Loucy (cell line): Measurements from ENCODE around the gene NDUFS6.
A peak's percentile ranks its signal among the peaks of the same experiment; 100 is the strongest.

Experiments used
- H2AFZ ChIP-seq: fragments of 200-600 bp; sonication (generic); 2 replicates; pipeline ENCODE4 v1.6.0; 2016; ENCODE audit warnings: antibody characterized with exemption, mild to moderate bottlenecking, low read length, moderate library complexity
- H3F3A ChIP-seq: fragments of 200-600 bp; 2 replicates; pipeline ENCODE4 v1.6.0; 2016; ENCODE audit warnings: antibody characterized with exemption, low read depth, mild to moderate bottlenecking
- H3K27me3 ChIP-seq: fragments of 200-600 bp; sonication (generic); 2 replicates; pipeline ENCODE4 v1.6.1; 2014; ENCODE audit warnings: low read length, mild to moderate bottlenecking; ENCODE audit not compliant: insufficient read depth, poor library complexity, severe bottlenecking
- H3K36me3 ChIP-seq: fragments of 200-600 bp; sonication (generic); 2 replicates; pipeline ENCODE4 v1.6.1; 2016; ENCODE audit warnings: low read length; ENCODE audit not compliant: insufficient read depth
- H3K4me1 ChIP-seq: fragments of 200-600 bp; sonication (generic); 2 replicates; pipeline ENCODE4 v1.5.1; 2014; ENCODE audit warnings: low read length, mild to moderate bottlenecking; ENCODE audit not compliant: insufficient read depth, poor library complexity, severe bottlenecking
- H3K4me2 ChIP-seq: fragments of 200-600 bp; sonication (generic); 2 replicates; pipeline ENCODE4 v1.6.0; 2014; ENCODE audit warnings: antibody characterized with exemption, low read length, low read depth, mild to moderate bottlenecking; ENCODE audit not compliant: poor library complexity, severe bottlenecking
- H3K4me3 ChIP-seq: fragments of 200-600 bp; sonication (generic); 2 replicates; pipeline ENCODE4 v1.5.1; 2014; ENCODE audit warnings: low read length, mild to moderate bottlenecking, mixed read lengths; ENCODE audit not compliant: poor library complexity, severe bottlenecking
- H3K79me2 ChIP-seq: fragments of 200-600 bp; sonication (generic); 2 replicates; pipeline ENCODE4 v1.6.1; 2014; ENCODE audit warnings: low read length; ENCODE audit not compliant: insufficient read depth
- H3K9ac ChIP-seq: fragments of 200-600 bp; sonication (generic); 2 replicates; pipeline ENCODE4 v1.6.0; 2014; ENCODE audit warnings: mild to moderate bottlenecking, low read depth, low read length, moderate library complexity; ENCODE audit not compliant: poor library complexity, severe bottlenecking
- H3K9me2 ChIP-seq: fragments of 200-600 bp; sonication (generic); replicated peaks from 2 replicates; pipeline ENCODE4 v1.6.1; 2016; ENCODE audit warnings: low read depth, low read length, mixed read lengths
- H3K9me3 ChIP-seq: fragments of 200-600 bp; sonication (generic); 2 replicates; pipeline ENCODE4 v1.6.1; 2014; ENCODE audit warnings: mild to moderate bottlenecking, antibody characterized with exemption, low read length, low read depth; ENCODE audit not compliant: insufficient read depth
- H4K20me1 ChIP-seq: fragments of 200-600 bp; sonication (generic); 2 replicates; pipeline ENCODE4 v1.6.0; 2014; ENCODE audit warnings: antibody characterized with exemption, low read length, mild to moderate bottlenecking; ENCODE audit not compliant: insufficient read depth, poor library complexity, severe bottlenecking
- CTCF ChIP-seq: fragments of 200-600 bp; sonication (generic); conservative IDR thresholded peaks from 2 replicates; pipeline ENCODE4 v1.5.1; 2014; ENCODE audit warnings: mild to moderate bottlenecking, antibody characterized with exemption, low read length
- EZH2phosphoT487 ChIP-seq: fragments of 200-600 bp; IDR thresholded peaks from 2 replicates; pipeline ENCODE4 v1.6.1; 2018; ENCODE audit warnings: antibody characterized with exemption, mild to moderate bottlenecking, moderate library complexity, borderline replicate concordance

The NDUFS6 gene

DNA sequence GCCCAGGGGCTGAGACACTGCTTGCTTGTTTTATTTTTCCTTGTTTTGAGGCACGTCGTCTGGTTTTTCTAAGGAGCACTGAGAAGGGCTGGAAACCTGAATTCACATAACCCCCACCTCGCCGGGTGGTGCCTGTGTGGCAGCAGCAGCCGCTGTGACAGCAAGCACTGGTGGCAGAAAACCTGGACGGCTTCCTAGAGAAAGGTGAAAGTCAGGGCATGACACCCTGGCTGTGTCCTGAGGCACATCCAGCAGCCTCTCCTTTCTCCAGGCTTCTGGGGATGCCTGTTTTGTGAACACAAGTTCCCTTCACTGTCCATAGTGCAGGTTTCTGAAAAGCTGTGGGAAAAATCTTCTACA lies 30.8 kb upstream of the NDUFS6 start:
- no peak overlapping the region for H2AFZ ChIP-seq

DNA sequence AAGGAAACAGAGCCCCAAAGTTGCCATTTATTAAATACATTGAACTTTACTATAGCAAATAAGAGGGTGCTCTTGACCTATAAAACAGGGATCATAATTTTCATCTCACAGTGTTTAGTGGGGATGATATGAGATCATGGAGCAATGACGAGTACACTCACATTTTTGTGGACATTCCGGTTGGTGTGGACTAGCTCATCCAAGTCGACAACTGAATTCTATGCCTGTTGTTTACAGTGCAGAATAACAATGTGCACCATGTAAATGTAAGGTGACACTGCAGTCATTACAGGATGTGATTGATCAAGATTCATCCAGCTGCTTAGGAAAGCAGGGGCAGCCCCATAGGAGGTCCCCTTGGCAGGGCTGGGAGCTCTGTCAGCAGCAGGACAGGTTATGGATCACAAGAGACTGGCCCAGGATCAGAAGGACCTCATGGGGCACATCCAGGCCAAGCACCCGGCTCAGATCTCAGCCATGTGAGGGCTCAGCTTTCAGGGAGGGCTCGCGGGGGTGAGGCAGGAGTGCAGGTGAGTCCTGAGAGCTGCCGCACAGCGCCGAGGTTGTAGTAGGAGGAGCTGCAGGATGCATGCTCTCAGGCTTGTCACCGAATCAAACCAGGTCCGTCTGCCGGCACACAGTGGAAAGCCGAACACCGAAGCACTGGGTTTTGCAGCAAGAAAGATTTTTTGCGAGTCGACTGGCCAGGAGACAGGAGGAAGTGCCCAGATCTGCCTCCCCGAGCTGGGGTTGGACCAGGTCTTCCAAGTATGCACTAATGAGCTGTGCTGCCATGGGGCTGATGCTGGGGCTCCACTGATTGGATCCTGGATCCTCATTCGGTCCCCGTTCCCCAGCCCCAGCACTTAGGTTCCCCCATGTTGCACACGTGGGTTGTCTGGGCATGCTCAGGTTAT lies 29.8 kb upstream of the NDUFS6 start:
- Histone ChIP-seq H3F3A (no peaks in the 10 kb centered on the region), H3K9ac (no peak overlapping the region), H3K27me3 (no peaks in the 10 kb centered on the region), H3K4me2 (no peak overlapping the region), H3K4me3 (no peak overlapping the region), H3K4me1 (no peaks in the 10 kb centered on the region), H3K36me3 (no peaks in the 10 kb centered on the region), H2AFZ (no peak overlapping the region), H3K9me2 (no peaks in the 10 kb centered on the region), H3K9me3 (no peaks in the 10 kb centered on the region), H3K79me2 (no peaks in the 10 kb centered on the region), H4K20me1 (no peaks in the 10 kb centered on the region)
- TF ChIP-seq EZH2phosphoT487 (no peak), CTCF (no peak)

More for the DNA sequence above, 30.8 kb upstream of the NDUFS6 start:
- no peaks in the 10 kb centered on the region for H3K79me2 ChIP-seq
- no peaks in the 10 kb centered on the region for H3K27me3 ChIP-seq
- no peaks in the 10 kb centered on the region for H3K9me3 ChIP-seq
- no peak overlapping the region for H3K9ac ChIP-seq
- TF ChIP-seq CTCF, result no peak
- no peak for TF ChIP-seq EZH2phosphoT487
- H3F3A ChIP-seq, result no peaks in the 10 kb centered on the region
- H3K9me2 ChIP-seq, result no peaks in the 10 kb centered on the region
- H3K4me1 ChIP-seq, result no peaks in the 10 kb centered on the region
- H3K4me3 ChIP-seq, result no peak overlapping the region
- H4K20me1 ChIP-seq, result no peaks in the 10 kb centered on the region
- no peaks in the 10 kb centered on the region for H3K36me3 ChIP-seq
- H3K4me2 ChIP-seq, result no peak overlapping the region

DNA sequence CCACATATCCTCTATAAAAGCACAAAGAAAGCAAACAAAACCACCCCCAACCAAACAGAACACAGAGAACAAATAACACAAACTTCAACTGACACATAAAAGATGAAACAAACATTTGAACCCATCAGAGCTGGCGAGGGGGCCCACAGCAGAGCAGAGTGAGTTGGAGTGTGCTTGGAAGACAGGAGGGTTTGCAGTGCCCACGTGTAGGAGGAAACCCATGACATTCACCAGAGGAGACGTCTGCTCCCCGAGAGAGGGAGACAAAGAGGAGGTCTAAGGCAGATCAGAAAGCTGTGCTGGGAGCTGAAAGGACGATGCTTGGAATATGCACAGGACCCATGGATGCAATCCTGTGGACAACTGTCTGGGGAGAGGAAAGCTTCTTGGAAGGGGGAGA lies 28.6 kb upstream of the NDUFS6 start:
- Histone ChIP-seq H3F3A (no peaks in the 10 kb centered on the region), H3K9me3 (no peaks in the 10 kb centered on the region), H4K20me1 (no peaks in the 10 kb centered on the region), H3K36me3 (no peaks in the 10 kb centered on the region), H3K4me2 (no peak overlapping the region), H3K27me3 (no peaks in the 10 kb centered on the region), H3K4me3 (no peak overlapping the region), H3K9ac (no peak overlapping the region), H2AFZ (peak overlapping the region; percentile 67; the same call in 1 of the 2 replicates), H3K4me1 (no peaks in the 10 kb centered on the region), H3K79me2 (no peaks in the 10 kb centered on the region), H3K9me2 (no peaks in the 10 kb centered on the region)
- TF ChIP-seq CTCF (peak; percentile 41), EZH2phosphoT487 (no peak)
